GM12801 (cell line): ENCODE measurements around the gene TNIK.

Source experiments
- TF ChIP-seq, protein P1 (sequence below): IDR thresholded peaks from one replicate; pipeline ENCODE4 v1.5.1; 2011; ENCODE audit warnings: control low read depth; ENCODE audit not compliant: insufficient read length; ENCODE audit errors: extremely low read depth

Gene TNIK

GRCh38 chr3:171242170-171242569, 218.0 kb downstream of the TNIK start:
- TF ChIP-seq, protein P1, sequence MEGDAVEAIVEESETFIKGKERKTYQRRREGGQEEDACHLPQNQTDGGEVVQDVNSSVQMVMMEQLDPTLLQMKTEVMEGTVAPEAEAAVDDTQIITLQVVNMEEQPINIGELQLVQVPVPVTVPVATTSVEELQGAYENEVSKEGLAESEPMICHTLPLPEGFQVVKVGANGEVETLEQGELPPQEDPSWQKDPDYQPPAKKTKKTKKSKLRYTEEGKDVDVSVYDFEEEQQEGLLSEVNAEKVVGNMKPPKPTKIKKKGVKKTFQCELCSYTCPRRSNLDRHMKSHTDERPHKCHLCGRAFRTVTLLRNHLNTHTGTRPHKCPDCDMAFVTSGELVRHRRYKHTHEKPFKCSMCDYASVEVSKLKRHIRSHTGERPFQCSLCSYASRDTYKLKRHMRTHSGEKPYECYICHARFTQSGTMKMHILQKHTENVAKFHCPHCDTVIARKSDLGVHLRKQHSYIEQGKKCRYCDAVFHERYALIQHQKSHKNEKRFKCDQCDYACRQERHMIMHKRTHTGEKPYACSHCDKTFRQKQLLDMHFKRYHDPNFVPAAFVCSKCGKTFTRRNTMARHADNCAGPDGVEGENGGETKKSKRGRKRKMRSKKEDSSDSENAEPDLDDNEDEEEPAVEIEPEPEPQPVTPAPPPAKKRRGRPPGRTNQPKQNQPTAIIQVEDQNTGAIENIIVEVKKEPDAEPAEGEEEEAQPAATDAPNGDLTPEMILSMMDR, result no peak

DNA sequence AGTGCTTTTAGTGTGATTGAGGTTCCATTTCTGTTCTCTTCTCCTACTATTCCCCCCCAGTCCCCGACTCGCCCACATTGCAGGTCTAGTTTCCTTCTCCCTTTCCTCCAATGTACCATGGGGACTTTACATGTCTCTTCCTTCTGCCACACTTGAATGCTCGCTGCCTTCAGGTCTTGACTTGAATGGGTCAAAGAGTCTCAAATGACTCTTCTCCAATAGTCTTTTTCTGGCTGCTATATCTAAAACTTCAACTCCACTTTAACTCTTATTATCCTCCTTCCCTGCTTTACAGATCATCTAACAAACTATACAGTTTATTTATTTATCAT, 219.7 kb downstream of the TNIK start:
- TF ChIP-seq, protein P1, result no peak

DNA sequence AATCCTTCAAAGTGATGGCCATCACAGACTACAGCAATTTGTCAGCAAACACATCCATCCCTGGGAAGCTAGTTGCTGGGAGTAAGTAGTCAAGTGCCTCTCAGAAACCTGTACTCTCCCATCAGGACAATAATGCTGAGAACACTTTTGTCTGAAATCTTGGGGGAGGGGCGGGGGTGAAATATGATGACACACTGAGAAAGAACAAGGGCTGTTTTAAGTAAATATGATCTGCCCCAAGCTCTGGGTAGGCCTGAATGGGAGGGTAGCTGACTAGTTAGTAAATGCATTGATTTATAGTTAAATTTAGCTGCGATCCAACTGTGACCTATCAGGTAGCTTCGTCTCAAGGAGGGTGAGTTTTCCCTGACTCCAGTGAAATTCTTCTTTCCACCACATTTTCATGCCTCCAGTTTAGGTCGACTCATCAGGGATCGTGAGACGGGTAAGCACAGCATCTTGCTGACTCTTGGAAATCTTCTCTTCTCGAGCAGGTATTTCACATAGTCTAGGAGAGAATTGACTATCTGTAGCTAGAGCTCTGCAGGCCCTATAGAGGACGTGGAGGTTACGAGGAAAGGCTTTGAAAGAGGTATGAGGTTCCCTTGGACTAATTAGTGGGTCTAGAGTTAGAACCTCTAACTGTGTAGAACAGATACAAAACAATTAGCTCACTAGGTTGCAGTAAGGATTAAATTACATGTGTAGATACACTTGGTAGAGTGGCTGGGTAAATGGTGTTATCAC, 220.3 kb downstream of the TNIK start:
- TF ChIP-seq, protein P1, result no peak

DNA sequence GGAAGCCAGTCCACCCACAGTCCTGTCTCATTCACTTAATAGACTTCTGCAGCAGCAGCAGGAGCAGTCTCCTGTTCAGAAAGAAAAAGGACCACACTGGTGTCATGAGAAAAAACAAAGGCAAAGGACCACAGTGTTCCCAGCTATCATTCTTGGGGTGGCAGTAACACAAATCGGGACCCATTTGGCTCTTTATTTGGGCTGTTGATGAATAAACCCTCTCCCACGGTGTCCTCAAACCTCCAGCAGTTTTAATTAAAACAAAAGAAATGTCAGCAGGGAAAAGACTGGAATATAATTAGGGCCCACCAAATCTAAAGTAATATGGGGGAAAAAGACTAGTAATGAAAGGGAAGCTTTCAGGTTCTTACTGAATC, 223.2 kb downstream of the TNIK start:
- TF ChIP-seq, protein P1, result no peak

- TF ChIP-seq, protein P1, result no peak
Measured at GRCh38 chr3:171236265-171237008, 223.8 kb downstream of the TNIK start.

GRCh38 chr3:171234298-171235010, 225.8 kb downstream of the TNIK start:
- TF ChIP-seq, protein P1, result no peak

DNA sequence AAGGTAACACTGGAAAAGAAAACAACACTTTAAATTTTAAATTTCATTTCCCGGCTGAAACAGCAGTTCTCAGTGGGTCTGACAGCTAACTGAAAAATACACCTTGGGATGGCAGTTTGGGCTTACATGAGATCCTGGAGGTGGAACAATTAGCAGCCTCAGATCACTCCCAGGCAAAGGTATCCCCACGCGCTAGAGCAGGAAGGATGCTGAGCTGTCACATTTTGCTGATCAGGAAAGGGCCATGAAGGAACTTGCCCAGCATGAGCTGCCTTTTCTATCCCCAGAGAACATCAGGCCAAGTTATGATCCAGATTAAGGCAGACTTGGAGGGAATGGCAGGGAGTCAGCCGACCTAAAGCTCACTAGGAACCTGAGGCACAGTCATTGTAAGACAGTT, 228.8 kb downstream of the TNIK start:
- TF ChIP-seq, protein P1, result no peak
